SK-MEL-5 (cell line): ENCODE data around the gene SERPINB1. TPM values are rescaled to one million over a fixed set of nuclear protein-coding genes. Genes with fewer than 3 reads are reported as not detected.

Experiments
- DNase-seq: peaks from one replicate; pipeline ENCODE4 v3.0.0-alpha.2; 2016; ENCODE audit warnings: low read depth, low spot score
- in situ Hi-C: cut with HindIII; loops from 2 replicates; pipeline ENCODE4 v1.10.0; 2016; ENCODE audit warnings: low sequenced_read_pairs, high pct_unique_total_duplicates, low pct_unique_long_range_greater_than_20kb
- small RNA-seq, 2 experiments: library from RNA; depleted of rRNA; stranded (forward); fragments of <200 nt; gene quantifications; one replicate each; pipeline ENCODE3, GENCODE V24; 2014
- total RNA-seq: library from RNA; depleted of rRNA; stranded (reverse); fragments of >200 nt; shearing (Covaris generic); gene quantifications from 2 replicates; pipeline ENCODE4 v1.2.3, GENCODE V29; 2014; rRNA removed

SERPINB1 gene
- total RNA-seq, 1 experiment from 2014 or later = 4.4 TPM

DNA sequence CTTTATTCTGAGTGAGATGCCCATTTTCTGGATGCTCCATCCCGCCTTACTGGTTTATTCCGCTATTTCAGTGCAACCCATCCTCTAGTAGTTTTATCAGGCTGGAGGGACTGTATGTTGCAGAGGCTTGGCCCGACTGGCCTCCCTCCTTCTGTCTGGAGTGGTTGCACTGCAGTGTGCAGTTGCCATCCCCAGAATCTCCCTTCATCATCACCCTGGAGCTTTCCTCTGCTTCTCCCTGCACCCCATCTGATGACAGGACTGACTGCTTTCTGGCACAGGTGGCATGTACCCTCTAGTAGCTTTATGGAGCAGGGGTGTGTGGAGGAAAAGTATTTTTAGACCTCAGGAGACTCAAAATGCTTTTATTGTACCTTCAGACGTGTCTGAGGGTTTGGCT lies 55.4 kb downstream of the SERPINB1 start:
- in situ Hi-C loops = no loop called here
- DNase-seq = no peak

DNA sequence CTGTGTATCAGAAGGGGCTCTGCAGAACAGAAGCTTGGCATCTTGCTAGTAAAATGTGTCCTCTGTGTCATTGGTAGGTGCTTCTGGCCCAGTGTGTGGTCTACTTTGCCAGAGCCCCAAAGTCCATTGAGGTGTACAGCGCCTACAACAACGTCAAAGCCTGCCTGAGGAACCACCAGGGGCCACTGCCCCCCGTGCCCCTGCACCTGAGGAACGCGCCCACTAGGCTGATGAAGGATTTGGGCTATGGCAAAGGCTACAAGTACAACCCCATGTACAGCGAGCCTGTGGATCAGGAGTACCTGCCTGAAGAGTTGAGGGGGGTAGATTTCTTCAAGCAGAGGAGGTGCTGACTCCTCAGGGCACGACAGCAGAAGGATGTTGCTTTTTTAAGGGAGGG lies 56.7 kb downstream of the SERPINB1 start:
- in situ Hi-C loops = no loop called here
- DNase-seq = no peak

GRCh38 chr6:2784061-2784460 lies 57.6 kb downstream of the SERPINB1 start:
- in situ Hi-C loops = no loop called here

GRCh38 chr6:2783188-2783963 lies 58.3 kb downstream of the SERPINB1 start:
- no peak for DNase-seq
- in situ Hi-C loops = no loop called here

More at GRCh38 chr6:2784061-2784460, 57.6 kb downstream of the SERPINB1 start:
- DNase-seq = no peak

DNA sequence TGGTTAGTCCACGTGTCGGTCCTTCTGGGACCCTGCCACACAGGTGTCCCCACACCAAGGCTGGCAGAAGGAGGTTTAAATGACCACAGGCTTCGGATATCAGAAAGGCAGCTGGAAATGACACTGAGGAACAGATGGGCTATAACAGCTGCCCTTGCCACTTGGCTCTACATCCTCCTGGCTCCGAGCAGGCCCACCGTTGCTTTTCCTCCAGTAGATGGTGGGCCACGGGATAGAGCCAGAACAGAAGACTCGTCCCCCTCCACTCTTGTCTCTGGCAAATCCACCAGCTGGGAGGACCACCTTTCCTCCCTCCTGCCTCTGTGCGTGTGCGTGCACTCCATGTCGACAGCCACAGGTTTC lies 58.9 kb downstream of the SERPINB1 start:
- in situ Hi-C loops = no loop called here
- no peak for DNase-seq

DNA sequence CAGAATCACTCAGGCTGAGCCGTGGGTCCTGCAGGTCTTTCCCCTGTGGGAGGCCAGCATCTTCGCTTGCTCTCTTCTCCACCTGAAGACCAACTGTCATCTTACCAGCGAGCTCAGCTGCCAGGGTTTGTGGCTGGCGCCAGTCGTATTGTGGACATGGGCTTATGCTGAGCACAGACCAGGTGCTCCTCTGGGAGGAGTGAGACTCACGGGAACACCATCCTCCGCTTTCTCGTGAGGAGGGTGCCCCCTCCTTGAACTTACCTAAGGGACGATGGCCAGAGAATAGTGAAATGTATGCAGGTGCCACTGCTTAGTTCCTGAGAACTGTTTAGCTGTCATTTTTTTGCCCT lies 59.3 kb downstream of the SERPINB1 start:
- in situ Hi-C loops = no loop called here

More for the DNA sequence above, 59.3 kb downstream of the SERPINB1 start:
- no peak for DNase-seq

Small RNA genes within 50 kb of the gene (small RNA-seq; reads per million reads assigned to genes)
- 0 reads per million in 2 experiments for gene MIR4645

Other genes with a start within 250 kb of the SERPINB1 start
- 0.24 and 0.34 TPM in 2 replicates for gene MYLK4, start 90.9 kb downstream of the SERPINB1 start, total RNA-seq
- gene WRNIP1, start 76.5 kb downstream of the SERPINB1 start, total RNA-seq = 88.1 and 96.8 TPM in 2 replicates
- not detected in 2 replicates for gene SERPINB9, start 61.4 kb upstream of the SERPINB1 start, total RNA-seq
- 63.8 and 65.5 TPM in 2 replicates for gene SERPINB6, start 129.7 kb upstream of the SERPINB1 start, total RNA-seq
- gene NQO2, start 158.0 kb upstream of the SERPINB1 start, total RNA-seq = 35.8 and 40.0 TPM in 2 replicates
- gene RIPK1, start 226.6 kb upstream of the SERPINB1 start, total RNA-seq = 28.3 and 29.6 TPM in 2 replicates